G401 (cell line): ENCODE data around the gene ERFE. TPM values are rescaled to one million over a fixed set of nuclear protein-coding genes. Genes with fewer than 3 reads are reported as not detected.

Experiments
- DNase-seq: peaks from one replicate; pipeline ENCODE4 v3.0.0-alpha.2; 2015; ENCODE audit warnings: low spot score
- in situ Hi-C: cut with HindIII; loops from 2 replicates; pipeline ENCODE4 v1.10.0; 2016; ENCODE audit warnings: low sequenced_read_pairs, mixed read lengths
- total RNA-seq: library from RNA; depleted of rRNA; stranded (reverse); fragments of >200 nt; shearing (Covaris generic); gene quantifications from 2 replicates; pipeline ENCODE4 v1.2.3, GENCODE V29; 2014; rRNA removed

The ERFE gene
- total RNA-seq, 1 experiment from 2014 or later, result 5.1 TPM

DNA sequence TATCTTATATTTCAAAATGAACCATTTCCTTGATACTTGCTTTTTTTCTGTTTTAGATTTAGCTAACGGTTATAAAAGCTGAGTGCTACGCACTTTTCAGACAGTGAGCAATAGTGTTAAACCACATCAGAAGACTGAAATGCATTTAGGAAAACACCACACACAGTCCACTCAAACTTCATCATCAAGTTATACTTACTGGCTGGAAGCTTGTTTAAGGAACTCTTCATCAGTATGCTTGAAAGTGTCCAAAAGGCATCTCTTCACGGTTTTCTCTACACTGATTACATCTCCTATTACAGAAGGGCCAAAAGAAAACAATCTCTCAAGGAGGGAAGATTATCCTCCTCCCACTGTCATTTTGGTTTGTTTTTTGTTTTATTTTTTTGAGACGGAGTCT is 25.1 kb downstream of the ERFE start:
- DNase-seq, result no peak
- in situ Hi-C loops, result no loop called here

DNA sequence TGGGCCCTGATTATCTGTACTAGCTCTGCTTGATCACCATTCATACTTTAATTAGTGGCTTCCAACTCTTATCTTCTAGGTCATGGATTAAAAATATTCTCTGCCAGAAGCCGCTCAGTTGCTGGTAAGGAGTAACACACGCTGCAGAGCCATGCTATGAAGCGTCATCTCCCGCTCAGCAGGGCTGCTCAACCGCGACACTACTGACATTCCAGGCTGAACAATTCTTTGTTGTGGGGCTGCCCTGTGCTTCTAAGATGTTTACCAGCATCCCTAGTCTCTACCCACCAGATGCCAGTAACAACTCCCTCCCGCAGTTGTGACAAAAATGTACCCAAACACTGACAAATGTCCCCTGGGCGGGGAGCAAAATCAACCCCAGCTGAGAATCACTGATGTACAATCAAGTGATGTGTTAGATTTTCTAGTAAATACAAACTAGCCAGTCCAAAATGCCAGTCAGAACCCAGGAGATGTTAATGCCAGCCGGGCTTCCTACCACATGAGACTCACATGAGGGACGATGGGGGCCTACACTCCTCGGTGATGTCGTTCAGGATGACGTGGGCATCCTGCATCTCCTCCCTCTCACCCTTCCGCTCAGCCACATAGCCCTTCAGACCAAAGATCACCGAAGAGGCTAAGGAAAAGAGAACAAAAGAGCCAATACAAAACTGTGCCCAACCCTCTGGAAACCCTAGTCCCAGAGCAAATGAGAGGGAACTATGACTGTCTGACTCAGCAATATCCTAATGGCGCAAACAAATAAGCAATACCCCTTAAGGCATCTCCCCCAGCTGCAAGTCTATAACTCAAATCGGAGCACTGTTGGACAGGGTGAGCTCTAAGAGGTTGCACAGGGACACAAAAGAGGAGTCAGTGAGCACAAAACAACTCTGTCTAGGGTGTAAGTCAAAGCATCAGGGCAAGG is 29.1 kb downstream of the ERFE start:
- in situ Hi-C loops, result no loop called here
- DNase-seq, result no peak

DNA sequence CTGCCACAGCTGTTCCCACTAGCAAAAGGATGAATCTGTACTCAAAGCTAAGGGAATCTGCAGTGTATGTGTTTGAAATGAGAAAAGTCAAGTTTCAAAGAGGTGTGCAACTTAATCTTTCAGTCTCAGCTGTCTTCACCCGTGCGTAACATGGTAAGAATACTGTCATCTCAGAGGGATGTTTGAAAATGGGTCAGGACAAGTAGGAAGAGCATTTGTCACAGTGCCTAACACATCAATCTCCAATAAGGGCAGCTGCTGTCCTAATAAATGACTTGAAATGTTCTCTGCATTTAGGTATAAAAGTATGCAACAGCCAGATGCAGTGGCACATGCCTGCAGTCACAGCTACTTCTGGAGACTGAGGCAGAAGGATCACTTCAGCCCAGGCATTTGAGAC is 31.7 kb downstream of the ERFE start:
- DNase-seq, result no peak
- in situ Hi-C loops, result no loop called here

DNA sequence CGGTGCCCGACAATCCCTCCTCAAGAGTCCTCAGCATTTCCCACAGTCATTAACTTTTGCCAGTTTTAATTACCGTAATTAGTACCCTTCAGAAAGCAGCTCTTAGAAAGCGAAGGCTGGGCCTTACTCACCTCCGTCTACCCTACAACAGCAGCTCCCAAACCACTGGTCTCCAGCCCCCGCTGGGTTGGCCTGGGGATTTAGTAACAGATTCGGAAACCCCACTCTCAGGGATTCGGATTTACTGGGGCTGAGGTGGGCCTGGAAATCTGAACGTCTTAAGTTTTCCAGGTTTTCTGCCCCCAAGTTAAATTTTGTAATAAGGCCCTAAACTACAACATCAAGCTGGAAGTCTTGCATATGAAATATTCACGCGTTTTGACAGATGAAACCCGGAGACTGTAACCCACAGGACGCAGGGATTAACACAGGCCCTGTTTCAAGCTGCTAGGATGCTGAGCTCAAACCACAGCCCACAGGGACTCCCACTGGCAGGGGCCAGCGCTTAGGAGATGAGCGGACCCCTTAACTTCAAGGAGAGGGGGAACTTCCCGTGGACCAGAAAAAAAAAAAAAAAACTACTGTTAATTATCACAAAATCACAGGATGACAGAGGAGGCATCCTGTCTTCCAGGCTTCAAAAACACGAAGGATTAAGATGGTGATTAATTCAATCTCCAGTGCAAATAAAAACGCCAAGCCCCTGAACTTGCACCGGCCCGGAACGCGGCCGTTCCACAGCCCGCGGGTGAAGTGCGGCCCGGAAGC is 43.7 kb downstream of the ERFE start:
- in situ Hi-C loops, result no loop called here
- no peak for DNase-seq

DNA sequence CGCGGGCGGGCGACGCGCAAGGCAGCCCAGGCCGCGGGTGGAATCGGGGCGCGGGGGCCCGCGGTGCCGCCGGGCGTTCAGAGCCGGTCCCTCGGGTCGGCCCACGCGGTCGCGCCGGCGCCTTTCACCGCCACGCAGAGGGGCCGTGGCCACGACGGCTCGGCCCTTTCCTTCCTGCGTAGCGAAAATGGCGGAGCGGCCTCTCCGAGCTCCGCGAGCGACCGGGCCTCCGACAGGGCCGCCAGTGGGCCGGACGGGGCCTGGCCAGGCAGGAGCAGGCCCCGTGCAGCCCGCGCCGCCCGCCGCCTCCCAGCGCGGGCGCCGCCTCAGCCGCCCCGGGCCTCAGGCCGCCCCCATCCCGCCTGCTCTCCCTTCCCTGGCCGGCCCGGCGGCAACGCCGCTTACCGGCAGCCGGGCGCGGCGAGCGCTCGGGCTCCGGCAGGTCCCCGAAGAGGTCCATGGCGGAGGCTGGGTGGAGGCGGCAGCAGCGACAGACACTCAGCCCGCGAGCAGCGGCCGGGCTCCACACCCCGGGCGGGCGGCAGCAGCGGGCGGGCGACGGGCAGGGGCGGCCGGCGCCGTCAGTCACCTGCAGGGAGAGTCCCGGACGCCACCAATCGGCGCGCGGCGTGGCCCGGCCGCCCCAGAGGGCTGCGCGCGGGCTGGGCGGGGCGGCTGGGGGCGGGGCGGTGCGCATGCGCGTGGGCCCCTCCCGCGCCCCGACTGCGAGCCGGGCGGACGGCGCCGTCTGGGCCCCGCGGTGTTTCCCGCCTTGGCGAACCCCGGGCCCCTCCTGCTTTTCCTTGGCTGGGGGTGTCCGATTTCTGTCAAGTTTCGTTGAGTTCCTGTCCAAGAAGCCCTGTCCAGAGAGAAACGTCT is 44.6 kb downstream of the ERFE start, which contains the start of gene ILKAP:
Gene ILKAP (minus strand): TSS at position 602 of the 879 bp plus-strand sequence. CDS start 142 bp downstream, at position 460.
- in situ Hi-C loops, result no loop called here
- DNase-seq, result peak; percentile 83

DNA sequence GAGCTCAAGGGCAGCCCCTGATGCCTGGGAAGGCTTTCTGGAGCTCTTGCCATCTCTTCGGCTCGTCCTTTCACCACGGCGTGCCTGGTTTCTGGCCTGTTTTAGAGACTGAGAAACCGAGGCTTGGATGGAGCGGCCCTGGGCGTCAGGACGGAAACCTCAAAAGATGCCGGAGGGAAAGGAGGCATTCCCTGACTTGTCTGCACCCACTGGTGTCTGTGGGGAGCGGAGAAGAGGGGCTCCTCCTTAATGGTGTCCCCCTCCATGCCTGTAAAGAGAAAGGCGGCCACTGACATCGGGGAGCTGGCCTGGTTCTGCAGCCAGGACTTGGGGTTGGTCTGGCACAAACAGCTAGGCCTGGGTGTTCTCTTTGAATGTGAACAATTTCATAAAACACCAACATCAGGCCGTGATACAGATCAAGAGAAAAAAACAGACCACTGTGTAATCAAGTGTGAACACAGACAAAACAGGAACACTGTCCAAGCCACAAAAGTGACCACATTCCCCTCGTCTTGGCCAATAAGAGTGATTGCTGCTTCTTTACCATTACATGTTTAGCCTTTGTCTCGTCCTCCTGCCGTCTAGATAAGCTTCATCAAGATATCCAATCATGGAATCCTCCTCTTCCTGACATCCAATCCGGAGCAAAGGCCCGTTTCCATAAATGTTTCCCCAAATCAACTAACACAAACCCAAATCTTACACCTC is 45.4 kb downstream of the ERFE start:
- in situ Hi-C loops, result no loop called here
- DNase-seq, result no peak

DNA sequence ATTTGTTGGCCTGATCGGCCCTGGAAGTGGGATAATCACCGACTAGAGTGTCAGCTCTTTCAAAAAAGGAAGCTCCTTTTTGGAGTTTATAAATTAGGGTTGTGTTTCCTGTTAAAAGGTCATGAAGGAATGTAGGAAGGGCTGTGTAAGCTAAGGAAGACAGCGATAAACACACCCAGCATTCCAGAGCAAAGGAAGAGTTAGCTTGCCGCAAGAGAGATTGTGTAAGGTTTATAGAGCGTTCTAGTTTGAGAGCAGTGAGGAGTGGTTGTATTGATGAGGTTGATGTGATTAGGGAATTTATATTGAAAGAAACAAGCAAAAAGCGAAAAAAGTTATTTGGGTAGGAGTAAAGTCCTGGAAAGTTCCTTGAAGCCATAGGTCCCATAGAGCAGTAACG is 48.2 kb downstream of the ERFE start:
- in situ Hi-C loops, result no loop called here
- DNase-seq, result no peak

DNA sequence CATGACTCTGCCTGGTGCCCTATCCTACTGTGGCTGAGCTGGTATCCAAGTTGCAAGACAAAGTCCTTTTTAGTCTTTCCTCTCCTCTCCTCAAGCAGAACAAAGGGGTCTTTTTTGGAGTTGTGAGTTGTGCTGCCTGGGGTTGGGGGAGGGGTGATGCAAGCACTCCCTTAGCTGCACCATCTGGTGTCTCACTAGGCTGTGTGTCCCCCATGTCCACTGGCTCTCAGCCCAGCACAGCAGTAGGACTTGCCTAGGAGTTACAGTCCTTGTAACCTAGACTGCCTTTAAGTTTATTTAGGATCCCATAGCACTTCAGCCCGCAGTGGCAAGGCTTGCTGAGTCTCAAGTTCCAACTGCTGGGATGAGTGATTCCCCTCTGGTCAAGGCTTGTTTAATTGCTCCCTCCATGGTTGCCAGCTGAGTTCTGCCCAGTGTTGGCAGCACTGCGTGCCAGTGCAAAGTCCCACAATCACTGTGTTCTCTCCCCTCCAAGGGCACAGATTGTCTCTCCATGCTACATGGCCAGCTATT is 57.9 kb downstream of the ERFE start:
- in situ Hi-C loops, result no loop called here
- peak; percentile 59 for DNase-seq

Other genes with a start within 250 kb of the ERFE start
- gene UBE2F, start 192.0 kb upstream of the ERFE start, total RNA-seq, result 86.4 and 143 TPM in 2 replicates
- 42.8 and 52.0 TPM in 2 replicates for gene SCLY, start 98.0 kb upstream of the ERFE start, total RNA-seq
- gene ESPNL, start 58.6 kb upstream of the ERFE start, total RNA-seq, result 6.8 and 19.3 TPM in 2 replicates
- gene KLHL30, start 20.3 kb upstream of the ERFE start, total RNA-seq, result 0.07 TPM in 1 of 2 replicates, not detected in the other
- gene ILKAP, start 44.7 kb downstream of the ERFE start, total RNA-seq, result 65.1 and 71.4 TPM in 2 replicates
- 56.0 and 67.5 TPM in 2 replicates for gene HES6, start 81.1 kb downstream of the ERFE start, total RNA-seq
- 0.86 and 4.3 TPM in 2 replicates for gene PER2, start 129.6 kb downstream of the ERFE start, total RNA-seq
- gene TRAF3IP1, start 161.5 kb downstream of the ERFE start, total RNA-seq, result 11.5 and 20.9 TPM in 2 replicates